B cell (primary cell): ENCODE data around the gene PRAME. TPM values are rescaled to one million over a fixed set of nuclear protein-coding genes. Genes with fewer than 3 reads are reported as not detected.

Source experiments
- ATAC-seq: fragments of 200-7000 bp; cut with Tn5 transposase; one replicate; pipeline ENCODE4 v1.10.0; 2021; ENCODE audit warnings: low read depth, mild to moderate bottlenecking, moderate number of reproducible peaks, moderate library complexity
- CTCF ChIA-PET: fragments of 350-600 bp; sonication (Branson Sonifier 250); formaldehyde crosslinking; loops from one replicate; lab custom pipeline; 2021; ENCODE audit warnings: antibody characterized with exemption, inconsistent platforms; lab: Charles Lee
- POLR2A ChIA-PET: fragments of 350-600 bp; sonication (Branson Sonifier 250); formaldehyde crosslinking; loops from one replicate; lab custom pipeline; 2021; ENCODE audit warnings: antibody characterized with exemption; lab: Charles Lee
- DNase-seq: peaks from one replicate; pipeline ENCODE4 v3.0.0; 2013
- H2AFZ ChIP-seq: 2 replicates; pipeline ENCODE4 v1.6.1; 2012; ENCODE audit warnings: mild to moderate bottlenecking, low read depth, low read length; ENCODE audit not compliant: insufficient read depth, poor library complexity, severe bottlenecking
- H3K27ac ChIP-seq, 2 donors: 1 replicate in 1 of 2; 2 replicates in 1 of 2; pipeline ENCODE4 v1.5.1; 2012 to 2013; ENCODE audit warnings: low read length in 2 of 2, mild to moderate bottlenecking in 2 of 2, moderate library complexity in 1 of 2
- H3K27me3 ChIP-seq, 4 experiments: fragments of 200-600 bp in 1 of 4; sonication (generic) in 1 of 4; replicated peaks in 1 of 4; 1 replicate in 2 of 4; 2 replicates in 2 of 4; pipeline versions ENCODE4 v1.6.1 to v1.7.0; 2013 to 2016; ENCODE audit warnings: low read length in 3 of 4, mild to moderate bottlenecking in 2 of 4, mixed read lengths in 1 of 4, moderate library complexity in 1 of 4; ENCODE audit not compliant: insufficient read depth in 4 of 4, control insufficient read depth in 3 of 4; ENCODE audit errors: control extremely low read depth in 1 of 4
- H3K36me3 ChIP-seq, 2 experiments: replicated peaks in 1 of 2; 1 replicate in 1 of 2; 2 replicates in 1 of 2; pipeline versions ENCODE4 v1.6.1 to v1.7.1; 2013; ENCODE audit warnings: low read length in 1 of 2; ENCODE audit not compliant: insufficient read depth in 2 of 2, control insufficient read depth in 1 of 2; ENCODE audit errors: control extremely low read depth in 1 of 2, extremely low read depth in 1 of 2
- H3K4me1 ChIP-seq, 2 donors: fragments of 200-600 bp in 1 of 2; sonication (generic) in 1 of 2; 1 replicate in 1 of 2; 2 replicates in 1 of 2; pipeline versions ENCODE4 v1.5.1 to v1.6.1; 2013 to 2017; ENCODE audit warnings: low read length in 2 of 2; ENCODE audit not compliant: control insufficient read depth in 2 of 2, insufficient read depth in 2 of 2
- H3K4me2 ChIP-seq: replicated peaks from 2 replicates; pipeline ENCODE3; 2012; ENCODE audit warnings: mild to moderate bottlenecking, low read depth, low read length; ENCODE audit not compliant: poor library complexity, severe bottlenecking
- H3K4me3 ChIP-seq, 5 experiments: fragments of 200-600 bp in 1 of 5; sonication (generic) in 1 of 5; 1 replicate in 3 of 5; 2 replicates in 2 of 5; pipeline versions ENCODE4 v1.5.1 to v1.7.0; 2011 to 2016; ENCODE audit warnings: low read length in 4 of 5, mild to moderate bottlenecking in 4 of 5, low read depth in 2 of 5, control low read depth in 1 of 5, moderate library complexity in 1 of 5; ENCODE audit not compliant: insufficient read depth in 1 of 5; ENCODE audit errors: control extremely low read depth in 1 of 5, extremely low read depth in 1 of 5
- H3K79me2 ChIP-seq: fragments of 200-600 bp; sonication (generic); one replicate; pipeline ENCODE4 v1.6.0; 2016; ENCODE audit warnings: low read length; ENCODE audit not compliant: control insufficient read depth, insufficient read depth
- H3K9ac ChIP-seq: fragments of 200-600 bp; sonication (generic); 2 replicates; pipeline ENCODE4 v1.6.1; 2017; ENCODE audit warnings: mild to moderate bottlenecking, low read length, moderate library complexity
- H3K9me3 ChIP-seq, 3 donors: one replicate each; pipeline versions ENCODE4 v1.6.1 to v1.7.1; 2013; ENCODE audit warnings: low read length in 2 of 3; ENCODE audit not compliant: control insufficient read depth in 2 of 3, insufficient read depth in 1 of 3; ENCODE audit errors: control extremely low read depth in 1 of 3
- H4K20me1 ChIP-seq: 2 replicates; pipeline ENCODE4 v1.6.0; 2012; ENCODE audit warnings: mild to moderate bottlenecking, low read length; ENCODE audit not compliant: insufficient read depth, control insufficient read depth, poor library complexity, severe bottlenecking
- H3K27ac Mint-ChIP-seq: one replicate; pipeline ENCODE4 v1.8.0; 2021; ENCODE audit warnings: mixed read lengths
- H3K27me3 Mint-ChIP-seq: one replicate; pipeline ENCODE4 v1.8.0; 2021; ENCODE audit warnings: mixed read lengths
- H3K4me1 Mint-ChIP-seq: one replicate; pipeline ENCODE4 v1.8.0; 2021; ENCODE audit warnings: mixed read lengths
- H3K4me3 Mint-ChIP-seq: one replicate; pipeline ENCODE4 v1.8.0; 2021; ENCODE audit warnings: mixed read lengths
- H3K9me3 Mint-ChIP-seq: one replicate; pipeline ENCODE4 v1.8.0; 2022; ENCODE audit warnings: mixed read lengths; ENCODE audit not compliant: insufficient read depth
- CTCF ChIP-seq: fragments of 200-600 bp; IDR thresholded peaks from one replicate; pipeline ENCODE4 v1.8.0; 2022; ENCODE audit warnings: antibody characterized with exemption, mild to moderate bottlenecking
- EZH2 ChIP-seq: IDR thresholded peaks from 2 replicates; pipeline ENCODE4 v1.6.1; 2012; ENCODE audit warnings: borderline replicate concordance, low read depth, mild to moderate bottlenecking, moderate library complexity, low read length; ENCODE audit not compliant: insufficient read depth, poor library complexity, severe bottlenecking
- WGBS: methylation state at CpG from one replicate; pipeline ENCODE4 v1.1.5; 2013; ENCODE audit warnings: missing lambda C conversion rate; ENCODE audit not compliant: insufficient coverage; 5-methylcytosine and 5-hydroxymethylcytosine counted together
- intact Hi-C: fragments of 100-400 bp; cut with micrococcal nuclease; formaldehyde crosslinking; loops from one replicate; pipeline ENCODE4 v1.10.0; 2022
- polyA plus RNA-seq: library from polyadenylated mRNA; depleted of rRNA; stranded (reverse); fragments of >200 nt; gene quantifications from 2 replicates; pipeline ENCODE4 v1.2.3, GENCODE V29; 2012
- total RNA-seq, 2 donors: library from RNA; stranded (reverse); fragments of 120-200 nt in 1 of 2; gene quantifications; 1 replicate in 1 of 2; 2 replicates in 1 of 2; pipeline versions ENCODE4 v1.2.3 to v1.2.4, GENCODE V29; 2013 to 2022

The PRAME gene
- total and polyA plus RNA-seq, 2 donors (not counting 1 experiment from before 2014, with no cell fraction given) = 0.63 TPM; not detected in 1

GRCh38 chr22:22531770-22532546 is 27.1 kb downstream of the PRAME start:
- H3K4me2 ChIP-seq = no peak overlapping the region
- no peak overlapping the region for H3K9ac ChIP-seq
- TF ChIP-seq CTCF = no peak
- no peak for TF ChIP-seq EZH2
- H3K4me3 ChIP-seq = no peak overlapping the region
- ATAC-seq (no peak), DNase-seq (no peak)
- H4K20me1 ChIP-seq = no peaks in the 10 kb centered on the region
- WGBS = 100% methylated on average over 1 of the region's 7 CpGs
- H2AFZ ChIP-seq = no peak overlapping the region
- no peak overlapping the region for H3K4me3 Mint-ChIP-seq
- ChIA-PET CTCF (no interaction called here), POLR2A (no interaction called here)
- H3K27me3 Mint-ChIP-seq = no peaks in the 10 kb centered on the region
- no peaks in the 10 kb centered on the region for H3K27me3 ChIP-seq
- no peaks in the 10 kb centered on the region for H3K4me1 Mint-ChIP-seq
- no peak overlapping the region for H3K27ac ChIP-seq
- H3K36me3 ChIP-seq = no peaks in the 10 kb centered on the region
- peaks cover 2% of the 10 kb centered on the region for H3K9me3 Mint-ChIP-seq
- H3K4me1 ChIP-seq = no peaks in the 10 kb centered on the region
- no peaks in the 10 kb centered on the region for H3K79me2 ChIP-seq
- H3K27ac Mint-ChIP-seq = no peak overlapping the region
- intact Hi-C loops = no loop called here
- H3K9me3 ChIP-seq = peaks cover 0 to 5% (median 1%) of the 10 kb centered on the region in 3 donors

DNA sequence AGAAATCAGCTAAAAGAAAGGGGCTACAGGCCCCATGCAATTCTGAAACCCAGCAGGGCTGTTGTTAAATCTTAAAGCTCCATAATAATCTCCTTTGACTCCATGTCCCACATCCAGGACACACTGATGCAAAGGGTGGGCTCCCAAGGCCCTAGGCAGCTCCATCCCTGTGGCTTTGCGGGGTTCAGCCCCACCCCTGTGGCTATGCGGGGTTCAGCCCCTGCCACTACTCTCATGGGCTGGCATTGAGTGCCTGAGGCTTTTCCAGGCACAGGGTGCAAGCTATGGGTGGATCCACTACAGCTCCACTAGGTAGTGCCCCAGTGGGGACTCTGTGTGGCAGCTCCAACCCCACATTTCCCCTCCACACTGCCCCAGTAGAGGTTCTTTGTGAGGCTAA is 30.3 kb downstream of the PRAME start:
- Mint-ChIP-seq H3K9me3 (peaks cover 2% of the 10 kb centered on the region), H3K27me3 (peaks cover 3% of the 10 kb centered on the region), H3K27ac (no peak overlapping the region), H3K4me3 (no peak overlapping the region), H3K4me1 (peaks cover 3% of the 10 kb centered on the region)
- Histone ChIP-seq H3K27ac (no peak overlapping the region), H3K9me3 (peaks cover 0 to 5% (median 1%) of the 10 kb centered on the region in 3 donors), H3K36me3 (no peaks in the 10 kb centered on the region), H4K20me1 (no peaks in the 10 kb centered on the region), H3K4me1 (no peaks in the 10 kb centered on the region), H2AFZ (no peak overlapping the region), H3K9ac (no peak overlapping the region), H3K4me3 (no peak overlapping the region), H3K79me2 (no peaks in the 10 kb centered on the region), H3K4me2 (no peak overlapping the region), H3K27me3 (peaks cover 0 to 5% (median 0%) of the 10 kb centered on the region in 4 experiments)
- intact Hi-C loops = no loop called here
- POLR2A ChIA-PET = no interaction called here
- CTCF ChIA-PET = no interaction called here
- DNase-seq (no peak), ATAC-seq (no peak)
- 100% methylated on average over 2 of the region's 2 CpGs for WGBS
- TF ChIP-seq CTCF (no peak), EZH2 (no peak)
